CD4-positive, CD25-positive, alpha-beta regulatory T cell (primary cell): Measurements from ENCODE around the gene TNNI3K. TPM values are rescaled to one million over a fixed set of nuclear protein-coding genes. Genes with fewer than 3 reads are reported as not detected.

Experiments used
- ATAC-seq, 2 donors: fragments of 150-1000 bp; cut with Tn5 transposase; one replicate each; pipeline ENCODE4 v1.10.0; 2021; ENCODE audit warnings: low read depth in 2 of 2, moderate number of reproducible peaks in 2 of 2, moderate library complexity in 1 of 2
- DNase-seq, 3 donors: peaks; one replicate each; pipeline versions ENCODE4 v3.0.0 to v3.0.0-alpha.2; 2012 to 2022; ENCODE audit warnings: mixed read lengths in 1 of 3
- H3K27ac ChIP-seq: one replicate; pipeline ENCODE4 v1.7.0; 2013; ENCODE audit warnings: mild to moderate bottlenecking, low read length; ENCODE audit not compliant: insufficient read depth, poor library complexity, severe bottlenecking
- H3K27me3 ChIP-seq: one replicate; pipeline ENCODE4 v1.7.0; 2013; ENCODE audit warnings: low read length; ENCODE audit not compliant: control insufficient read depth, insufficient read depth
- H3K36me3 ChIP-seq: one replicate; pipeline ENCODE4 v1.7.0; 2013; ENCODE audit warnings: mild to moderate bottlenecking, low read length, moderate library complexity; ENCODE audit not compliant: control insufficient read depth, insufficient read depth
- H3K4me1 ChIP-seq: 2 replicates; pipeline ENCODE4 v1.7.0; 2013; ENCODE audit warnings: mild to moderate bottlenecking, low read length; ENCODE audit not compliant: insufficient read depth, control insufficient read depth, poor library complexity, severe bottlenecking
- H3K4me3 ChIP-seq: one replicate; pipeline ENCODE4 v1.7.0; 2013; ENCODE audit warnings: low read depth, mild to moderate bottlenecking, low read length, moderate library complexity
- H3K9me3 ChIP-seq, 2 experiments: 1 replicate in 1 of 2; 2 replicates in 1 of 2; pipeline ENCODE4 v1.7.0; 2013; ENCODE audit warnings: low read length in 2 of 2, mild to moderate bottlenecking in 1 of 2, moderate library complexity in 1 of 2; ENCODE audit not compliant: control insufficient read depth in 2 of 2
- H3K27ac Mint-ChIP-seq, 3 donors: one replicate each; pipeline ENCODE4 v1.8.0; 2020 to 2022; ENCODE audit warnings: mild to moderate bottlenecking in 3 of 3, mixed read lengths in 3 of 3, moderate library complexity in 2 of 3
- H3K27me3 Mint-ChIP-seq: one replicate; pipeline ENCODE4 v1.8.0; 2022; ENCODE audit warnings: mild to moderate bottlenecking, mixed read lengths
- H3K36me3 Mint-ChIP-seq: one replicate; pipeline ENCODE4 v1.8.0; 2020; ENCODE audit warnings: mixed read lengths
- H3K4me1 Mint-ChIP-seq, 4 donors: one replicate each; pipeline ENCODE4 v1.8.0; 2020 to 2022; ENCODE audit warnings: mixed read lengths in 4 of 4, mild to moderate bottlenecking in 1 of 4
- H3K4me3 Mint-ChIP-seq, 4 donors: one replicate each; pipeline ENCODE4 v1.8.0; 2020 to 2022; ENCODE audit warnings: mild to moderate bottlenecking in 4 of 4, mixed read lengths in 4 of 4, moderate library complexity in 3 of 4
- H3K9me3 Mint-ChIP-seq, 7 donors: one replicate each; pipeline ENCODE4 v1.8.0; 2020 to 2022; ENCODE audit warnings: mixed read lengths in 7 of 7, mild to moderate bottlenecking in 3 of 7, moderate library complexity in 2 of 7
- polyA plus RNA-seq, 4 donors: library from polyadenylated mRNA; unstranded; fragments of 300-500 nt; fragmentation: Illumina TruSeq; gene quantifications; one replicate each; pipeline ENCODE4 v1.2.3, GENCODE V29; 2021
- total RNA-seq: library from RNA; stranded (reverse); gene quantifications from one replicate; pipeline ENCODE4 v1.2.3, GENCODE V29; 2022

TNNI3K gene
- total and polyA plus RNA-seq, 5 donors from 2014 or later: 0.41 TPM; not detected in 4

DNA sequence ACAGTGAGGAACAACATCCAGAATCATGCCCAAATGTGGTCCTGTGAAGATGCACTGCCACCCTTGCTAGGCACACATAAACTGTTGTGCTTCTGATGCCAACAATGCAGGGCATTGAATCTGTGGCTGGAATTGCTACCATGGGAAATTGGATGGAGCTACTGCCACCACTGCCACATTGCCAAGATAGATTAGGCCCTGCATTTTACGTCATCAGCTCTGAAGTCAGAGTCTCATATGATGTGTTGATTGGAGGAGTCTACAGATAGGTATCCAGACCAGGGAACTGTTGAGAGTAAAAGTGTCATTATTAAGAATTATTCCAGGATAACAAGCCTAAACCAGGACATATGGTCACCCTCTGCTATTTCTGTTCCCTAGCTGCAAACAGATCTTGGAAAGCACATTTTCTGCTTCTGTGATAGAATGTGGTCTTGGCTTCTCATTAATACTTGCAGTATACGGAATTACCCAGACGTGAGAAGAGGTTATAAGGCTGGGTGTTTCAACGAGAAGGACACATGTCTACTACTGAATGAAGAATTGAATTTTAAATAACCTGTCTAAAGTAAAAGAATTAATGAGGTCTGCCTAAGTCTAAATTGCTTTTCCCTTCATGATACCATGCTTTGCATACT, 106.6 kb downstream of the TNNI3K start:
- Histone ChIP-seq H3K4me1 (no peaks in the 10 kb centered on the region), H3K4me3 (no peak overlapping the region), H3K27me3 (no peaks in the 10 kb centered on the region), H3K36me3 (no peaks in the 10 kb centered on the region), H3K9me3 (no peaks in the 10 kb centered on the region), H3K27ac (no peak overlapping the region)
- Mint-ChIP-seq H3K4me1 (no peaks in the 10 kb centered on the region), H3K36me3 (no peaks in the 10 kb centered on the region), H3K9me3 (peaks cover 0 to 1% (median 0%) of the 10 kb centered on the region in 7 donors), H3K27ac (no peak overlapping the region), H3K27me3 (no peaks in the 10 kb centered on the region), H3K4me3 (no peak overlapping the region)
- DNase-seq (no peak), ATAC-seq (no peak)

DNA sequence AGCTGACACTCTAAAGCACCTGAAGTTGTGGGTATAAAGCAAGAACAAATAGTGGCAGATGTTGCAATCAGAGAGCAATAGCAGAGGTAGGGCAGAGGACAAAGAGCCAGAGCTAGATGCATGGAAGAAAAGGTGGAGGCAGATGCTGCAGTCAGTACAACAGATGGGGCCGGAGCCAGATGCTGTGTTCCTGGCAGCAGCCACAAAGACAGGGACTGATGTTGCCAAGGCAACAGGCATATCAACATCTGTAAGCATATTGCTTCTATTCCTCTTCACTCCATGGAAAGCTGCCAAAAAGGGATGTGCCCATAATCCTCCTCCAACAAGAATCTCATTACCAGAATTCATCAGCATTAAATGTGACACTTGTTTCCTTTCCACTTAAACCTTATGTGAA, 108.0 kb downstream of the TNNI3K start:
- H3K9me3 Mint-ChIP-seq: peaks cover 0 to 1% (median 0%) of the 10 kb centered on the region in 7 donors
- H3K9me3 ChIP-seq: no peaks in the 10 kb centered on the region
- DNase-seq (no peak), ATAC-seq (no peak)
- H3K4me1 ChIP-seq: no peaks in the 10 kb centered on the region
- no peak overlapping the region for H3K4me3 Mint-ChIP-seq
- H3K36me3 Mint-ChIP-seq: no peaks in the 10 kb centered on the region
- H3K27ac ChIP-seq: no peak overlapping the region
- H3K27ac Mint-ChIP-seq: no peak overlapping the region
- no peaks in the 10 kb centered on the region for H3K27me3 Mint-ChIP-seq
- H3K4me3 ChIP-seq: no peak overlapping the region
- H3K4me1 Mint-ChIP-seq: no peaks in the 10 kb centered on the region
- H3K27me3 ChIP-seq: no peaks in the 10 kb centered on the region
- H3K36me3 ChIP-seq: no peaks in the 10 kb centered on the region

DNA sequence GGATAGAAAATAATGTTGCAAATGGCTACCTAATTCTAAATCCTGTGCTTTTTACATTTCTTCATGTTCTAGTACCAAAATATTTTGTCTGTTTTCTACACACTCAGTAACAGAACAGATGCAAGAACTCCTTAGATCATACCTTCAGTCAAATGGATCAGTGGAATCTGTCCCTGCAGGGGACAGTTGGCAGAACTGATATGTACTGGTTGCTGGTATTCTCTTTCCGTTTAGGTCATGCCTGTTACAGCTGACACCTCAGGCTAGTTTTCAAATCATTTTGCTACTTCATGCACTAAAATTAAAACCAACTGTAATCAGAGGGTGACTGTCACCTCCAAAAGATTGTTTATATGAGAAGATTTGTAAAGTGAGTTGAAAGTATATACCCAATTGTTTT, 109.2 kb downstream of the TNNI3K start:
- Histone ChIP-seq H3K4me3 (no peak overlapping the region), H3K4me1 (no peaks in the 10 kb centered on the region), H3K9me3 (no peaks in the 10 kb centered on the region), H3K36me3 (no peaks in the 10 kb centered on the region), H3K27ac (no peak overlapping the region), H3K27me3 (no peaks in the 10 kb centered on the region)
- H3K27ac Mint-ChIP-seq: no peak overlapping the region
- no peaks in the 10 kb centered on the region for H3K4me1 Mint-ChIP-seq
- H3K27me3 Mint-ChIP-seq: no peaks in the 10 kb centered on the region
- ATAC-seq: no peak
- no peak for DNase-seq
- peaks cover 0 to 1% (median 0%) of the 10 kb centered on the region in 7 donors for H3K9me3 Mint-ChIP-seq
- no peaks in the 10 kb centered on the region for H3K36me3 Mint-ChIP-seq
- no peak overlapping the region for H3K4me3 Mint-ChIP-seq

DNA sequence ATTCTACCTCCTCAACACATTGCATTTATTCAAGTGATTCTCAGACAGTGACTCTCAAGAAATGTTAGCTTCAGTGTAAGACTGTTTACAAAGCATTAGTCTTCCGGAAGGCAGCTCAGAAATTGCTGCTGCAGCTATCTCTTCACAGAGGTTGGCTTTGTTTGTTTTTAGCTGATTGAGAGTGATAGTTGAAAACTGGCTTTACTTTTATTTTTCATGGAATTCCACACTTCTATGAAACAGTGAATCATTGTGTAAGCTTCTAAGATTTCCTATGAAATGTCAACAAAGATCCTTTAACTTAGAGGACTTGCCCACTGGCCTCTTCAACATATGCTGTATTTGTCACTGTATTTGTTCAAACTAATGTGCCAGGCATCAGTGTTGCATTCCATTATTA, 121.3 kb downstream of the TNNI3K start:
- peaks cover 0 to 3% (median under 1%) of the 10 kb centered on the region in 7 donors for H3K9me3 Mint-ChIP-seq
- no peak overlapping the region for H3K4me3 Mint-ChIP-seq
- ATAC-seq: no peak
- H3K4me1 Mint-ChIP-seq: no peaks in the 10 kb centered on the region
- no peak overlapping the region for H3K4me3 ChIP-seq
- H3K27ac Mint-ChIP-seq: no peak overlapping the region
- H3K4me1 ChIP-seq: no peaks in the 10 kb centered on the region
- H3K27ac ChIP-seq: no peak overlapping the region
- no peaks in the 10 kb centered on the region for H3K27me3 Mint-ChIP-seq
- no peaks in the 10 kb centered on the region for H3K27me3 ChIP-seq
- no peak for DNase-seq
- no peaks in the 10 kb centered on the region for H3K36me3 ChIP-seq
- H3K9me3 ChIP-seq: no peaks in the 10 kb centered on the region
- H3K36me3 Mint-ChIP-seq: no peaks in the 10 kb centered on the region

DNA sequence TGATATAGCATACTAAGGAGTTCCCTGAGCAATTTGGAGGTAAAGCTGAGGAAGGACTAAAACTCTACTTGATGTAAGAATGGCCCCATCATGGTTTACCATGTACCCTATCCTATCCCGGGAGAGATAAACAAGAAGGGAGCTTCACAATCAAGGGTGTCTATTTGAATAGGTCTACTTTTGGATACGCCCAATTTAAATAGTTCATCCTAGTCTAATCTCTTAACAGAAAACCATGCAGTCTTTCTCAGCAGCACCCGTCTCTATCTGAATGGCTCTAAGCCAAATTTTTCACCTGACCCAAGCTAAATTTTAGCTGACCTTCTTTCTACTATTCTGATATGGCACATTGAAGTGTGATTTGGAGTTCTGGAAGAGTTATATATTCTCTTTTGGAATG, 122.0 kb downstream of the TNNI3K start:
- DNase-seq: no peak
- H3K36me3 ChIP-seq: no peaks in the 10 kb centered on the region
- no peak overlapping the region for H3K27ac ChIP-seq
- no peak overlapping the region for H3K4me3 ChIP-seq
- no peak for ATAC-seq
- H3K4me1 ChIP-seq: no peaks in the 10 kb centered on the region
- Mint-ChIP-seq H3K4me3 (no peak overlapping the region), H3K27me3 (no peaks in the 10 kb centered on the region), H3K36me3 (no peaks in the 10 kb centered on the region), H3K27ac (no peak overlapping the region), H3K9me3 (peaks cover 0 to 2% (median 1%) of the 10 kb centered on the region in 7 donors), H3K4me1 (no peaks in the 10 kb centered on the region)
- H3K9me3 ChIP-seq: no peaks in the 10 kb centered on the region
- no peaks in the 10 kb centered on the region for H3K27me3 ChIP-seq

DNA sequence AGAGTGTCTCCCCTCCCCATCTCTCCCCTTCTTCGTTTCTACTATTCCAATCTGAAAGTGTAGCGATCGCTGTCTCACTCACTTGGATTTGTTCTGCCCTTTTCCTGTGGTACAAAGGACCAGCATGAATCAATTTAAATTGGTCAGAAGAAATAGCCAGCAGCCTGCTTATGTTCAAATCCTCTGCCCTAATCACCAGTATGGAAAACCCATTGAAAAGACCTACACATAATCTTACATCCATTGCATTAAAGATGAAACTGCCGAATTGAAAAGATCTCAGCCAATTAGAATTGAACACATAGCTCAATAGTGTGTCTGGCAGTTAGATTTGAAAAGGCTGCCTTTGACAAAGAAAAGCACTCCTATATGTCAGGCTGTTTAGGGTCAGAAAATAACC, 122.6 kb downstream of the TNNI3K start:
- H3K27me3 Mint-ChIP-seq: no peaks in the 10 kb centered on the region
- Histone ChIP-seq H3K9me3 (no peaks in the 10 kb centered on the region), H3K4me1 (no peaks in the 10 kb centered on the region), H3K27me3 (no peaks in the 10 kb centered on the region), H3K4me3 (no peak overlapping the region), H3K36me3 (no peaks in the 10 kb centered on the region), H3K27ac (no peak overlapping the region)
- ATAC-seq (no peak), DNase-seq (no peak)
- H3K4me1 Mint-ChIP-seq: no peaks in the 10 kb centered on the region
- no peaks in the 10 kb centered on the region for H3K36me3 Mint-ChIP-seq
- H3K27ac Mint-ChIP-seq: no peak overlapping the region
- no peak overlapping the region for H3K4me3 Mint-ChIP-seq
- peaks cover 0 to 2% (median 1%) of the 10 kb centered on the region in 7 donors for H3K9me3 Mint-ChIP-seq

DNA sequence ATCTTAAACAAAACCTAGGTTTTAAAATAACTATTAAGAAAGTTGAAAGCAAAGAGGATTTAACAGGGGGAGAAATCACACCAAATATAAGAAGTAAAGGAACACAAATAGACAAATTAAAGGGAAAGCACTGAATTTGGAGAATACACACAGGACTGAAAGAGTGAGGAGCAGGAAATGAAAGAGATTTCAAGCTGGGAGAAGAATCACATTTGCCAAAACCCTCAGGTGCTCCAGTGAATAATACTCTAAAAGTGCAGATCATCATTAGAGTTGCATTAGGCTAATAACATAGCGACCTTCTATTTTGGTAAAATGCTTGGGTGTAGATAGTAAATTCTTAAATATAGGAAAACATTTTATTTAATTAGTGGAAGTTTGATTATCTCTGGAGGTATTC, 127.5 kb downstream of the TNNI3K start:
- Mint-ChIP-seq H3K4me3 (no peak overlapping the region), H3K36me3 (no peaks in the 10 kb centered on the region)

DNA sequence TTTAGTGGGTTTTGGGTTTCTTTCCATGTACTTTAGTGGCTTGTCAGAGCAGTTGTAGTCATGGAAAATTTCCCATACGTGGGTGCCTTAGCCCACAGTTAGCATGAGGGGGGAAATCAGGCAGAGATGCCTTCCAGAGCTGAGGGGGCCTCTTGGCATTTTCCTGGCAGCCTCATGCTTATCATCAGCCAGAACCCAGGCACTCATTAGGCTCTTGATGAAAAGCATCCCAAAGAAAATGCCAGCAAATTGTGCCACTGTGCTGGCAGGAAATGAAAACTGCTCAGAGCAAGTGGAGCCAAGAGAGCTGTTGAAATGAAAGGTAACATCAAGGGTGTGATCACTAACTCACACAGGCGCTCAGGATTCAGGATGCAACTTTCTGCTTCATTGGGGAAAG, 128.0 kb downstream of the TNNI3K start:
- no peak overlapping the region for H3K4me3 Mint-ChIP-seq
- no peak for ATAC-seq
- H3K4me1 Mint-ChIP-seq: no peaks in the 10 kb centered on the region
- no peak for DNase-seq
- no peaks in the 10 kb centered on the region for H3K36me3 ChIP-seq
- H3K27me3 Mint-ChIP-seq: no peaks in the 10 kb centered on the region
- H3K36me3 Mint-ChIP-seq: no peaks in the 10 kb centered on the region
- no peak overlapping the region for H3K4me3 ChIP-seq
- H3K9me3 Mint-ChIP-seq: peaks cover 0 to 2% (median 0%) of the 10 kb centered on the region in 7 donors
- H3K4me1 ChIP-seq: no peaks in the 10 kb centered on the region
- no peak overlapping the region for H3K27ac ChIP-seq
- no peak overlapping the region for H3K27ac Mint-ChIP-seq
- H3K9me3 ChIP-seq: no peaks in the 10 kb centered on the region
- H3K27me3 ChIP-seq: no peaks in the 10 kb centered on the region

More for the DNA sequence above, 127.5 kb downstream of the TNNI3K start:
- Histone ChIP-seq H3K9me3 (no peaks in the 10 kb centered on the region), H3K27ac (no peak overlapping the region), H3K27me3 (no peaks in the 10 kb centered on the region), H3K4me1 (no peaks in the 10 kb centered on the region), H3K4me3 (no peak overlapping the region), H3K36me3 (no peaks in the 10 kb centered on the region)
- H3K27ac Mint-ChIP-seq: no peak overlapping the region
- no peaks in the 10 kb centered on the region for H3K4me1 Mint-ChIP-seq
- H3K9me3 Mint-ChIP-seq: peaks cover 0 to 2% (median 0%) of the 10 kb centered on the region in 7 donors
- no peaks in the 10 kb centered on the region for H3K27me3 Mint-ChIP-seq
- ATAC-seq: no peak
- no peak for DNase-seq
